ENCODE measurements around the gene WWP2. TPM values are rescaled to one million over a fixed set of nuclear protein-coding genes. Genes with fewer than 3 reads are reported as not detected.
"Not testable (repeated sequence)": the region's sequence is repeated elsewhere in the genome, so short reads cannot be mapped to it uniquely, and the experiment has no call there.

Gene WWP2
- total and polyA plus RNA-seq, 2 donors (not counting 3 experiments of a cell fraction or from before 2014, with no cell fraction given), result 17.9 to 44.9 TPM

- Histone ChIP-seq H3K4me2 (ENCODE audit: insufficient read depth, low read length) (no peak overlapping the region), H3K27ac (ENCODE audit: insufficient read depth, low read depth, low read length) (no peak overlapping the region), H3K9me1 (replicated peaks; ENCODE audit: control insufficient read depth, extremely low read depth, insufficient read depth, low read length) (no peaks in the 10 kb centered on the region), H3K9me3 (replicated peaks; ENCODE audit: control insufficient read depth, insufficient read depth, low read length) (no peaks in the 10 kb centered on the region), H4K20me1 (replicated peaks; ENCODE audit: control insufficient read depth, extremely low read depth, insufficient read depth, low read length) (no peaks in the 10 kb centered on the region), H3K9ac (replicated peaks; ENCODE audit: extremely low read depth, insufficient read depth, low read length) (no peak overlapping the region), H3K36me3 (ENCODE audit: control insufficient read depth in 2 of 2, extremely low read depth in 1 of 2, insufficient read depth in 2 of 2, low read length in 2 of 2) (no peaks in the 10 kb centered on the region), H3K27me3 (ENCODE audit: control insufficient read depth in 2 of 2, insufficient read depth in 2 of 2, low read length in 2 of 2) (no peaks in the 10 kb centered on the region), H3K79me2 (ENCODE audit: control insufficient read depth, insufficient read depth, low read length) (no peaks in the 10 kb centered on the region), H2AFZ (ENCODE audit: low read depth, low read length) (no peak overlapping the region), H3K4me1 (ENCODE audit: control insufficient read depth, extremely low read depth, insufficient read depth, low read length) (no peaks in the 10 kb centered on the region), H3K4me3 (replicated peaks in 1 of 3; ENCODE audit: insufficient read depth in 1 of 3, low read depth in 1 of 3, low read length in 3 of 3) (no peak overlapping the region)
- no peak for TF ChIP-seq MAX (IDR thresholded peaks at IDR 0.05; ENCODE audit: insufficient read depth, insufficient read length)
- no peak for TF ChIP-seq POLR2AphosphoS5 (IDR thresholded peaks at IDR 0.05; ENCODE audit: insufficient read depth, low read depth, low read length)
- TF ChIP-seq MYC (IDR thresholded peaks at IDR 0.05; ENCODE audit: low read depth, low read length), result no peak
- TF ChIP-seq CTCF (IDR thresholded peaks at IDR 0.05; ENCODE audit: extremely low read depth in 1 of 2, insufficient read depth in 1 of 2, low read depth in 1 of 2, low read length in 2 of 2), result no peak
- TF ChIP-seq FOS (IDR thresholded peaks at IDR 0.05; ENCODE audit: borderline replicate concordance, insufficient read depth, low read length), result no peak
- TF ChIP-seq GATA2 (IDR thresholded peaks at IDR 0.05; ENCODE audit: insufficient read depth, insufficient read length, low read depth, low read length), result no peak
- no peak for TF ChIP-seq POLR2A (IDR thresholded peaks at IDR 0.05; ENCODE audit: low read depth, low read length)
- no peak for TF ChIP-seq EZH2 (IDR thresholded peaks at IDR 0.05; ENCODE audit: borderline replicate concordance, low read depth, low read length, severe bottlenecking)
- TF ChIP-seq JUN (IDR thresholded peaks at IDR 0.05; ENCODE audit: borderline replicate concordance, insufficient read depth, insufficient read length, low read depth), result no peak
- no peak for FAIRE-seq
- intact Hi-C loops (cut with micrococcal nuclease) (no loop called here), dilution Hi-C loops (cut with MboI; ENCODE audit: extremely low pct_ligation_motif_present, low sequenced_read_pairs) (no loop called here)
- BruUV-seq (replicated peaks), result no TSS peak
- no peak for DNase-seq (ENCODE audit: low read depth, low spot score)
- ChIA-PET POLR2A (no interaction called here), CTCF (no interaction called here)
These were observed 52.4 kb downstream of the WWP2 start for GRCh38 chr16:69814561-69814960.

- intact Hi-C loops (cut with micrococcal nuclease); DNase-seq (ENCODE audit: low read depth, low spot score); H3K4me2 ChIP-seq (ENCODE audit: insufficient read depth, low read length); H3K27ac ChIP-seq (ENCODE audit: insufficient read depth, low read depth, low read length); H3K36me3 ChIP-seq (ENCODE audit: control insufficient read depth in 2 of 2, extremely low read depth in 1 of 2, insufficient read depth in 2 of 2, low read length in 2 of 2); H2AFZ ChIP-seq (ENCODE audit: low read depth, low read length); H3K79me2 ChIP-seq (ENCODE audit: control insufficient read depth, insufficient read depth, low read length); H3K4me3 ChIP-seq (replicated peaks in 1 of 3; ENCODE audit: insufficient read depth in 1 of 3, low read depth in 1 of 3, low read length in 3 of 3); H3K9ac ChIP-seq (replicated peaks; ENCODE audit: extremely low read depth, insufficient read depth, low read length); dilution Hi-C loops (cut with MboI; ENCODE audit: extremely low pct_ligation_motif_present, low sequenced_read_pairs); H3K9me1 ChIP-seq (replicated peaks; ENCODE audit: control insufficient read depth, extremely low read depth, insufficient read depth, low read length); H3K27me3 ChIP-seq (ENCODE audit: control insufficient read depth in 2 of 2, insufficient read depth in 2 of 2, low read length in 2 of 2); H3K4me1 ChIP-seq (ENCODE audit: control insufficient read depth, extremely low read depth, insufficient read depth, low read length); H3K9me3 ChIP-seq (replicated peaks; ENCODE audit: control insufficient read depth, insufficient read depth, low read length); BruUV-seq (replicated peaks); FAIRE-seq; H4K20me1 ChIP-seq (replicated peaks; ENCODE audit: control insufficient read depth, extremely low read depth, insufficient read depth, low read length): not testable (repeated sequence)
- ChIA-PET POLR2A (interaction anchor here (1.0 kb wide), 1 partner anchor 26 kb away, joined by 3 read pairs; no protein-coding TSS in a partner anchor), CTCF (interaction anchor here (1.3 kb wide), 1 partner anchor 115 kb away, joined by 3 read pairs; no protein-coding TSS in a partner anchor)
These were observed 53.2 kb downstream of the WWP2 start for GRCh38 chr16:69815216-69815883.

All from endothelial cell of umbilical vein (primary cell).